HEK293 (cell line): Measurements from ENCODE around the gene JPH2.

Source experiments
- CTCF ChIA-PET: fragments of 350-600 bp; formaldehyde crosslinking; extraction: SDS; loops from one replicate; lab custom pipeline; 2021; ENCODE audit warnings: antibody characterized with exemption; lab: Yijun Ruan, JAX
- POLR2A ChIA-PET: fragments of 300-600 bp; formaldehyde crosslinking; extraction: SDS; loops from one replicate; lab custom pipeline; 2020; ENCODE audit warnings: antibody characterized with exemption, inconsistent platforms; lab: Yijun Ruan, JAX
- H3K27ac ChIP-seq: fragments of 200-500 bp; sonication (Bioruptor generic); 2 replicates; pipeline ENCODE4 v1.5.1; 2014; ENCODE audit warnings: low read depth, low read length, control low read depth, inconsistent platforms; ENCODE audit errors: extremely low read depth
- H3K36me3 ChIP-seq, 2 experiments: fragments of 200-500 bp in 1 of 2; sonication (Bioruptor generic) in 1 of 2; 1 replicate in 1 of 2; 2 replicates in 1 of 2; pipeline ENCODE4 v1.5.1; 2014 to 2017; ENCODE audit warnings: inconsistent platforms in 2 of 2, low read length in 2 of 2; ENCODE audit not compliant: control insufficient read depth in 2 of 2, insufficient read depth in 1 of 2
- H3K4me1 ChIP-seq: fragments of 200-500 bp; sonication (Bioruptor generic); 2 replicates; pipeline ENCODE4 v1.5.1; 2014; ENCODE audit warnings: mild to moderate bottlenecking, low read length, inconsistent platforms; ENCODE audit not compliant: control insufficient read depth, insufficient read depth
- H3K4me3 ChIP-seq: 2 replicates; pipeline ENCODE4 v1.5.1; 2011; ENCODE audit warnings: low read depth, mild to moderate bottlenecking, control low read depth, low read length, moderate library complexity
- H3K9me3 ChIP-seq: fragments of 200-500 bp; sonication (Bioruptor generic); 2 replicates; pipeline ENCODE4 v1.5.1; 2014; ENCODE audit warnings: low read depth, low read length, inconsistent platforms; ENCODE audit not compliant: control insufficient read depth, insufficient read depth
- BCL6B ChIP-seq: fragments of 450-650 bp; formaldehyde crosslinking; IDR thresholded peaks from 2 replicates; pipeline ENCODE4 v1.5.1; 2017; ENCODE audit warnings: missing biosample characterization, missing genetic modification characterization
- CTCF ChIP-seq: fragments of 450-650 bp; formaldehyde crosslinking; IDR thresholded peaks from 2 replicates; pipeline ENCODE4 v1.5.1; 2016; ENCODE audit warnings: missing biosample characterization, missing genetic modification characterization
- KLF8 ChIP-seq: fragments of 450-650 bp; formaldehyde crosslinking; IDR thresholded peaks from 2 replicates; pipeline ENCODE4 v1.5.1; 2016; ENCODE audit warnings: missing biosample characterization, missing genetic modification characterization
- MZF1 ChIP-seq: fragments of 450-650 bp; formaldehyde crosslinking; IDR thresholded peaks from 2 replicates; pipeline ENCODE4 v1.5.1; 2017; ENCODE audit warnings: missing biosample characterization, missing genetic modification characterization, borderline replicate concordance
- PRDM1 ChIP-seq: fragments of 450-650 bp; formaldehyde crosslinking; IDR thresholded peaks from 2 replicates; pipeline ENCODE4; 2016; ENCODE audit warnings: missing biosample characterization, missing genetic modification characterization
- PRDM4 ChIP-seq: fragments of 450-650 bp; formaldehyde crosslinking; IDR thresholded peaks from 2 replicates; pipeline ENCODE4 v1.5.1; 2017; ENCODE audit warnings: missing biosample characterization, missing genetic modification characterization
- ZBTB17 ChIP-seq: fragments of 450-650 bp; formaldehyde crosslinking; IDR thresholded peaks from 2 replicates; pipeline ENCODE4 v1.5.1; 2016; ENCODE audit warnings: missing biosample characterization, missing genetic modification characterization
- ZIC2 ChIP-seq: fragments of 450-650 bp; formaldehyde crosslinking; IDR thresholded peaks from 2 replicates; pipeline ENCODE4 v1.5.1; 2016; ENCODE audit warnings: missing biosample characterization, missing genetic modification characterization
- ZNF133 ChIP-seq: fragments of 450-650 bp; formaldehyde crosslinking; IDR thresholded peaks from 2 replicates; pipeline ENCODE4 v1.5.1; 2016; ENCODE audit warnings: missing biosample characterization, missing genetic modification characterization
- ZNF585B ChIP-seq: fragments of 450-650 bp; formaldehyde crosslinking; IDR thresholded peaks from 2 replicates; pipeline ENCODE4 v1.5.1; 2016; ENCODE audit warnings: missing biosample characterization, missing genetic modification characterization
- ZNF645 ChIP-seq: fragments of 450-650 bp; formaldehyde crosslinking; IDR thresholded peaks from 2 replicates; pipeline ENCODE4; 2016; ENCODE audit warnings: missing biosample characterization, missing genetic modification characterization
- ZNF654 ChIP-seq: fragments of 450-650 bp; formaldehyde crosslinking; IDR thresholded peaks from 2 replicates; pipeline ENCODE4 v1.5.1; 2016; ENCODE audit warnings: low read depth, missing biosample characterization, missing genetic modification characterization
- ZNF768 ChIP-seq: fragments of 450-650 bp; formaldehyde crosslinking; IDR thresholded peaks from 2 replicates; pipeline ENCODE4 v1.5.1; 2018; ENCODE audit warnings: missing biosample characterization, mild to moderate bottlenecking, missing genetic modification characterization

JPH2 gene

GRCh38 chr20:44215125-44215524 is 28.1 kb upstream of the JPH2 start:
- POLR2A ChIA-PET = no interaction called here
- CTCF ChIA-PET = interaction anchor here (0.6 to 8.4 kb wide), 32 partner anchors 10 to 494 kb away, joined by 3 to 187 read pairs (median 4); partner anchors contain the start of gene FITM2

GRCh38 chr20:44212792-44213191 is 25.8 kb upstream of the JPH2 start:
- ChIA-PET POLR2A (interaction anchor here (0.7 kb wide), 1 partner anchor 622 kb away, joined by 3 read pairs; the partner anchor contains the start of gene IFT52), CTCF (interaction anchor here (0.5 to 8.4 kb wide), 10 partner anchors 22 to 471 kb away, joined by 3 to 187 read pairs (median 5); partner anchors contain the start of gene FITM2)
- H3K4me1 ChIP-seq = peaks cover 9% of the 10 kb centered on the region
- TF ChIP-seq KLF8 (tag by site-specific recombination) (no peak), ZNF133 (tag by site-specific recombination) (no peak), ZNF645 (tag by site-specific recombination) (no peak), BCL6B (tag by site-specific recombination) (peak; percentile 87)
- H3K9me3 ChIP-seq = no peaks in the 10 kb centered on the region
- no peaks in the 10 kb centered on the region for H3K36me3 ChIP-seq
- H3K4me3 ChIP-seq = no peak overlapping the region
- H3K27ac ChIP-seq = no peak overlapping the region

More at GRCh38 chr20:44215125-44215524, 28.1 kb upstream of the JPH2 start:
- Histone ChIP-seq H3K4me1 (no peaks in the 10 kb centered on the region), H3K36me3 (no peaks in the 10 kb centered on the region), H3K4me3 (no peak overlapping the region), H3K9me3 (no peaks in the 10 kb centered on the region), H3K27ac (no peak overlapping the region)
- TF ChIP-seq CTCF (tag by site-specific recombination) = peak; percentile 83
- 0 out of 2 replicates have a peak, but pooled peaks have one; percentile 23 for TF ChIP-seq PRDM1 (tag by site-specific recombination)
- no peak for TF ChIP-seq ZNF768 (tag by site-specific recombination)
- TF ChIP-seq PRDM4 (tag by site-specific recombination) = peak; percentile 84; the same call in 1 of the 2 replicates
- TF ChIP-seq ZBTB17 (tag by site-specific recombination) = 0 out of 2 replicates have a peak, but pooled peaks have one; percentile 42
- TF ChIP-seq ZIC2 = peak; percentile 66
- no peak for TF ChIP-seq MZF1 (tag by site-specific recombination)
- TF ChIP-seq ZNF585B = no peak
- peak; percentile 98 for TF ChIP-seq ZNF654 (tag by site-specific recombination)
